HepG2 (cell line): Measurements from ENCODE around the gene ATG16L1. TPM values are rescaled to one million over a fixed set of nuclear protein-coding genes. Genes with fewer than 3 reads are reported as not detected.

Experiments
- ATAC-seq: fragments of 200-7000 bp; cut with Tn5 transposase; 3 replicates; pipeline ENCODE4 v1.9.1; 2020; ENCODE audit warnings: mild to moderate bottlenecking, moderate library complexity
- BruUV-seq: library from RNA; stranded (reverse); fragments of 400-500 nt; replicated peaks from 2 replicates; lab custom pipeline; 2021; lab: Mats Ljungman, UMichigan
- CTCF ChIA-PET: fragments of 300-600 bp; formaldehyde crosslinking; extraction: SDS; loops from one replicate; lab custom pipeline; 2021; ENCODE audit warnings: low total read pairs, inconsistent platforms, low intra/inter-chr PET ratio; lab: Yijun Ruan, JAX
- POLR2A ChIA-PET: fragments of 350-600 bp; sonication (Branson Sonifier 250); formaldehyde crosslinking; loops from one replicate; lab custom pipeline; 2020; ENCODE audit warnings: antibody characterized with exemption, inconsistent platforms; lab: Yijun Ruan, JAX
- DNase-seq: peaks from one replicate; pipeline ENCODE4 v3.0.0-alpha.2; 2015; ENCODE audit warnings: low spot score
- FAIRE-seq: peaks from 3 replicates; lab custom pipeline; 2011; peaks lifted over from hg19 to GRCh38; lab: Jason Lieb, UNC
- H2AFZ ChIP-seq: one replicate; pipeline ENCODE4 v1.6.1; 2011; ENCODE audit warnings: low read length, inconsistent platforms
- H3K27ac ChIP-seq: fragments of 300-600 bp; 3 replicates; pipeline ENCODE4 v1.8.0; 2011; ENCODE audit warnings: mixed run types, mild to moderate bottlenecking, mixed read lengths, low read length, inconsistent platforms; ENCODE audit not compliant: insufficient read depth; ENCODE audit errors: extremely low read length
- H3K27me3 ChIP-seq, 2 experiments: fragments of 200-600 bp in 1 of 2; 2 replicates in 1 of 2; 3 replicates in 1 of 2; pipeline versions ENCODE4 v1.6.0 to v1.8.0; 2011; ENCODE audit warnings: low read length in 2 of 2, mild to moderate bottlenecking in 2 of 2, moderate library complexity in 2 of 2, inconsistent platforms in 1 of 2; ENCODE audit not compliant: insufficient read depth in 2 of 2, control insufficient read depth in 1 of 2
- H3K36me3 ChIP-seq, 2 experiments: fragments of 200-600 bp in 1 of 2; replicated peaks in 1 of 2; 2 replicates in 1 of 2; 3 replicates in 1 of 2; pipeline versions ENCODE4 v1.5.1 to v1.8.0; 2011; ENCODE audit warnings: low read length in 2 of 2, inconsistent platforms in 1 of 2; ENCODE audit not compliant: insufficient read depth in 2 of 2, control insufficient read depth in 1 of 2
- H3K4me1 ChIP-seq: 2 replicates; pipeline ENCODE4 v1.5.1; 2012; ENCODE audit warnings: low read length, inconsistent platforms; ENCODE audit not compliant: insufficient read depth
- H3K4me2 ChIP-seq: 2 replicates; pipeline ENCODE4 v1.6.0; 2011; ENCODE audit warnings: low read depth, low read length, inconsistent platforms
- H3K4me3 ChIP-seq, 3 experiments: fragments of 200-600 bp in 1 of 3; sonication (generic), shearing (Covaris generic) in 1 of 3; replicated peaks in 1 of 3; 2 replicates each; pipeline ENCODE4 v1.5.1; 2011 to 2016; ENCODE audit warnings: low read length in 3 of 3, inconsistent platforms in 2 of 3, low read depth in 2 of 3, mild to moderate bottlenecking in 2 of 3, control low read depth in 1 of 3, mixed read lengths in 1 of 3; ENCODE audit not compliant: insufficient read depth in 1 of 3
- H3K79me2 ChIP-seq: one replicate; pipeline ENCODE4 v1.6.1; 2011; ENCODE audit warnings: low read length, inconsistent platforms; ENCODE audit not compliant: insufficient read depth
- H3K9ac ChIP-seq: 2 replicates; pipeline ENCODE4 v1.6.0; 2011; ENCODE audit warnings: mild to moderate bottlenecking, low read depth, low read length, inconsistent platforms; ENCODE audit not compliant: insufficient read depth
- H3K9me3 ChIP-seq: 2 replicates; pipeline ENCODE4 v1.5.1; 2012; ENCODE audit warnings: mild to moderate bottlenecking, low read length
- H4K20me1 ChIP-seq: 2 replicates; pipeline ENCODE4 v1.6.0; 2011; ENCODE audit warnings: inconsistent platforms, mild to moderate bottlenecking, low read length, moderate library complexity; ENCODE audit not compliant: insufficient read depth
- ASH2L ChIP-seq: fragments of 300-600, 200-600 bp; sonication (generic); IDR thresholded peaks from 2 replicates; pipeline ENCODE4 v1.7.0; 2017; ENCODE audit warnings: low read depth, mild to moderate bottlenecking, moderate library complexity, mixed read lengths, low read length; ENCODE audit not compliant: insufficient read length
- GATAD1 ChIP-seq: IDR thresholded peaks from 2 replicates; pipeline ENCODE4 v1.6.1; 2016; ENCODE audit warnings: missing genetic modification reagents, missing compliant biosample characterization
- PRDM15 ChIP-seq: sonication (generic); formaldehyde crosslinking; IDR thresholded peaks from 2 replicates; pipeline ENCODE4 v1.4.0; 2020; ENCODE audit warnings: missing genetic modification reagents
- STAT6 ChIP-seq: sonication (generic); formaldehyde crosslinking; IDR thresholded peaks from 2 replicates; pipeline ENCODE4 v1.4.0; 2020; ENCODE audit warnings: missing genetic modification reagents, mild to moderate bottlenecking, borderline replicate concordance
- TCF12 ChIP-seq, 2 experiments: fragments of 450-650 bp in 1 of 2; sonication (generic) in 1 of 2; formaldehyde crosslinking in 1 of 2; IDR thresholded peaks; 2 replicates each; pipeline versions ENCODE4 v1.6.1 to v1.8.0; 2017 to 2022; ENCODE audit warnings: antibody characterized with exemption in 1 of 2, mild to moderate bottlenecking in 1 of 2, missing genetic modification reagents in 1 of 2, moderate library complexity in 1 of 2
- ZBTB40 ChIP-seq, 2 experiments: fragments of 450-650 bp in 1 of 2; sonication (generic) in 1 of 2; formaldehyde crosslinking in 1 of 2; IDR thresholded peaks; 2 replicates each; pipeline versions ENCODE4 v1.6.1 to v1.8.0; 2016 to 2022; ENCODE audit warnings: antibody characterized with exemption in 1 of 2, mild to moderate bottlenecking in 1 of 2, missing genetic modification reagents in 1 of 2
- ZNF496 ChIP-seq: sonication (generic); formaldehyde crosslinking; IDR thresholded peaks from 2 replicates; pipeline ENCODE4 v1.8.1; 2023; ENCODE audit warnings: mild to moderate bottlenecking, moderate library complexity, missing genetic modification reagents; ENCODE audit not compliant: insufficient replicate concordance
- WGBS: methylation state at CpG from one replicate; pipeline ENCODE4 v1.1.6; 2017; ENCODE audit warnings: low lambda C conversion rate; 5-methylcytosine and 5-hydroxymethylcytosine counted together
- in situ Hi-C: cut with HindIII; loops from 2 replicates; pipeline ENCODE4 v1.10.0; 2017; ENCODE audit warnings: low pct_unique_long_range_greater_than_20kb; ENCODE audit not compliant: extremely low pct_ligation_motif_present
- intact Hi-C: fragments of 100-400 bp; cut with micrococcal nuclease; formaldehyde crosslinking; loops from one replicate; pipeline ENCODE4 v1.10.0; 2022; ENCODE audit not compliant: unreplicated experiment
- polyA plus RNA-seq, 8 experiments: library from polyadenylated mRNA; depleted of rRNA in 3 of 8; stranded (reverse) in 7 of 8; unstranded in 1 of 8; fragments of >200 nt; fragmentation: Illumina TruSeq in 4 of 8; extraction: Trizol in 4 of 8; gene quantifications; 2 replicates each; pipeline versions ENCODE4 v1.2.1 to v1.2.3, GENCODE V29; 2011 to 2016; ENCODE audit warnings: low read depth in 4 of 8, missing spikeins in 1 of 8, mixed read lengths in 1 of 8; ENCODE audit not compliant: insufficient read depth in 1 of 8
- total RNA-seq, 5 experiments: library from RNA; depleted of rRNA; stranded (reverse); fragments of >200 nt; fragmentation: Illumina TruSeq; extraction: Trizol; gene quantifications; 2 replicates each; pipeline ENCODE4 v1.2.3, GENCODE V29; 2016; ENCODE audit warnings: low read depth in 1 of 5

ATG16L1 gene
- total and polyA plus RNA-seq, 2 of the 13 experiments (the other 11 are each of a cell fraction or from before 2014, with no cell fraction given): 26.0 to 51.7 TPM

GRCh38 chr2:233245406-233245805 lies 6.1 kb upstream of the ATG16L1 start:
- intact Hi-C loops: no loop called here
- Histone ChIP-seq H4K20me1 (no peaks in the 10 kb centered on the region), H3K4me1 (peaks cover 20% of the 10 kb centered on the region), H3K4me2 (no peak overlapping the region), H2AFZ (no peak overlapping the region), H3K9ac (no peak overlapping the region), H3K27ac (no peak overlapping the region), H3K27me3 (peaks cover 0 to 16% of the 10 kb centered on the region in 2 experiments; a peak in 3 of 5 replicates), H3K4me3 (no peak overlapping the region), H3K36me3 (no peaks in the 10 kb centered on the region), H3K79me2 (no peaks in the 10 kb centered on the region), H3K9me3 (no peaks in the 10 kb centered on the region)
- ChIA-PET POLR2A (no interaction called here), CTCF (no interaction called here)
- in situ Hi-C loops: no loop called here
- DNase-seq: no peak
- no peak for ATAC-seq
- no peak for FAIRE-seq
- WGBS: 48% methylated on average over 6 of the region's 6 CpGs
- no TSS peak for BruUV-seq
- TF ChIP-seq ZNF496 (CRISPR knock-in tag) (no peak), GATAD1 (no peak), TCF12 (IDR thresholded peaks at IDR 0.05) (no peak), TCF12 (CRISPR knock-in tag; IDR thresholded peaks at IDR 0.05) (no peak), PRDM15 (CRISPR knock-in tag) (no peak), STAT6 (CRISPR knock-in tag) (no peak), ASH2L (no peak), ZBTB40 (IDR thresholded peaks at IDR 0.05) (no peak), ZBTB40 (CRISPR knock-in tag; IDR thresholded peaks at IDR 0.05) (no peak)
